Right atrium auricular region (tissue), 2 donors: ENCODE measurements around the gene POU6F2. TPM values are rescaled to one million over a fixed set of nuclear protein-coding genes. Genes with fewer than 3 reads are reported as not detected.
"Not testable (repeated sequence)": the region's sequence is repeated elsewhere in the genome, so short reads cannot be mapped to it uniquely, and the experiment has no call there.

Source experiments
- DNase-seq: peaks from one replicate; pipeline ENCODE4 v3.0.0-alpha.2; 2019; ENCODE audit warnings: low spot score
- H3K27ac ChIP-seq, 2 donors: fragments of 200-600 bp; sonication (generic); 1 replicate in 1 of 2; 2 replicates in 1 of 2; pipeline ENCODE4 v1.5.1; 2016 to 2019
- H3K27me3 ChIP-seq, 2 donors: fragments of 200-600 bp; sonication (generic); one replicate each; pipeline versions ENCODE4 v1.5.1 to v1.6.0; 2017 to 2019
- H3K36me3 ChIP-seq: fragments of 200-600 bp; sonication (generic); one replicate; pipeline ENCODE4 v1.5.1; 2016
- H3K4me1 ChIP-seq, 2 donors: fragments of 200-600 bp; sonication (generic); one replicate each; pipeline versions ENCODE4 v1.5.1 to v1.6.0; 2017 to 2019
- H3K4me3 ChIP-seq, 2 donors: fragments of 200-600 bp; sonication (generic); 1 replicate in 1 of 2; 2 replicates in 1 of 2; pipeline ENCODE4 v1.5.1; 2017 to 2019; ENCODE audit warnings: mild to moderate bottlenecking in 1 of 2, moderate library complexity in 1 of 2
- H3K9me3 ChIP-seq, 2 donors: fragments of 200-600 bp; sonication (generic); one replicate each; pipeline ENCODE4 v1.5.1; 2019
- total RNA-seq, 2 donors: library from RNA; depleted of rRNA; stranded (reverse); fragments of >200 nt; gene quantifications; one replicate each; pipeline ENCODE4 v1.1.0, GENCODE V29; 2016
- TF ChIP-seq, protein P1 (sequence below), 2 donors: fragments of 200-600 bp; sonication (generic); IDR thresholded peaks; one replicate each; pipeline ENCODE4 v1.5.1; 2019; ENCODE audit warnings: antibody characterized with exemption in 2 of 2

The POU6F2 gene
- total RNA-seq, 2 donors from 2014 or later: 0.85 to 1.5 TPM

DNA sequence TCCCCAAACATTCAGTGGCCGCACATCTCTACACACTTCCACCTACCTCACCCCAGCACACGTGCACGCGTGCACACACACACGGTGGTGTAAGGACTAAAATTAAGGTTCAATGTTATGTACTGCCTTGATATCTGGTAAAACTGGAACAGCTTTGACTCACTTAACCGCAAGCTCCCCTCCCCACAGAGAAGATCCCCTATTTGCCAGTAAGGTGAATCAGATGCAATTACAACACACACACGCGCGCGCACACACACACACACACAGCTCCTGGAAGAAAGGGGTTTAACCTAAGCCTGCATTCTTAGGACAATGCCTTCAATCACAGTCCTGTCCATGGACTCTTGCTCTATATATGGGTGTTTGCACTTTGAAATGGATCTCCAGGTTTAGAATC, 43.2 kb upstream of the POU6F2 start:
- H3K4me3 ChIP-seq: no peak overlapping the region
- H3K4me1 ChIP-seq: no peaks in the 10 kb centered on the region
- no peaks in the 10 kb centered on the region for H3K27me3 ChIP-seq
- TF ChIP-seq, protein P1, sequence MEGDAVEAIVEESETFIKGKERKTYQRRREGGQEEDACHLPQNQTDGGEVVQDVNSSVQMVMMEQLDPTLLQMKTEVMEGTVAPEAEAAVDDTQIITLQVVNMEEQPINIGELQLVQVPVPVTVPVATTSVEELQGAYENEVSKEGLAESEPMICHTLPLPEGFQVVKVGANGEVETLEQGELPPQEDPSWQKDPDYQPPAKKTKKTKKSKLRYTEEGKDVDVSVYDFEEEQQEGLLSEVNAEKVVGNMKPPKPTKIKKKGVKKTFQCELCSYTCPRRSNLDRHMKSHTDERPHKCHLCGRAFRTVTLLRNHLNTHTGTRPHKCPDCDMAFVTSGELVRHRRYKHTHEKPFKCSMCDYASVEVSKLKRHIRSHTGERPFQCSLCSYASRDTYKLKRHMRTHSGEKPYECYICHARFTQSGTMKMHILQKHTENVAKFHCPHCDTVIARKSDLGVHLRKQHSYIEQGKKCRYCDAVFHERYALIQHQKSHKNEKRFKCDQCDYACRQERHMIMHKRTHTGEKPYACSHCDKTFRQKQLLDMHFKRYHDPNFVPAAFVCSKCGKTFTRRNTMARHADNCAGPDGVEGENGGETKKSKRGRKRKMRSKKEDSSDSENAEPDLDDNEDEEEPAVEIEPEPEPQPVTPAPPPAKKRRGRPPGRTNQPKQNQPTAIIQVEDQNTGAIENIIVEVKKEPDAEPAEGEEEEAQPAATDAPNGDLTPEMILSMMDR (IDR thresholded peaks at IDR 0.05): no peak
- DNase-seq: no peak
- no peaks in the 10 kb centered on the region for H3K9me3 ChIP-seq
- H3K36me3 ChIP-seq: no peaks in the 10 kb centered on the region
- no peak overlapping the region for H3K27ac ChIP-seq

DNA sequence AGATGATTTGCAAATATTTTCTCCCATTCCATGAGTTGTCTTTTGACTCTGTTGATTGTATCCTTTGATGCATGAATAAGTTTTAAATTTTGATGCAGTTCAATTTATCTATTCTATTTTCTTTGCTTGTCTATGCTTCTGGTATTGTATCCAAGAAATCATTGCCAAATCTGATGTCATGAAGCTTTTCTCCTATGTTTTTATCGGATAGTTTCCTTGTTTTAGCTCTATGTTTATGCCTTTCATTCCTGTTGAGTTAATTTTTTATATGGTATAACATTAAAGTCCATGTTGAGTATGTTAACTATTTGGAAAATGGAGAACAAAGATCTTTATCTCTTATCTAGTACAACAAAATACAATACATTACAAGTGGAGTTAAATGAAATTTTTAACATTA, 41.1 kb upstream of the POU6F2 start:
- DNase-seq: no peak
- H3K27ac ChIP-seq: no peak overlapping the region
- H3K36me3 ChIP-seq: no peaks in the 10 kb centered on the region
- no peak overlapping the region for H3K4me3 ChIP-seq
- no peaks in the 10 kb centered on the region for H3K9me3 ChIP-seq
- no peaks in the 10 kb centered on the region for H3K27me3 ChIP-seq
- H3K4me1 ChIP-seq: no peaks in the 10 kb centered on the region
- TF ChIP-seq, protein P1 (IDR thresholded peaks at IDR 0.05): no peak

DNA sequence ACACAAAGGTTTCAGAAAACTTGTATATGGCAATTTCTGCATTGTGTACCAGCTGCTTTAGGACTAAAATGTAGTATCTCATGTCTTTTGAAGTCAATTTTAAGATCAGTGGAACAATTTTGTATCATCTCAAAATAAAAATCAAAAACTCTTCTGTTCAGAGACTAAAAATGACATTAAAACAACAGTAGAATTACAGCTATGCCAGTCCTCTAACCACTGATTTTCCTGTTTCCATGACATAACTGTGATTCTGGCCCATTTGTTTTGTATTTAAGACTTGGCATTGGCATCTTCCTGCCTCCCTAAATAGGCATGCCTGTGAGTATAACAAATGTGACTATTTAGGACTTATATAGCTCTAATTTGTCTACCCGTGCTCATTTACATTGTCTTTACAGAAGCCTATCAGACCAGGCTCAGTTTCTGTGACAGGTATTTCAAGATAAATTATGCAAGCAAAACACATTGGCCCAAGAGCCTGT, 39.7 kb upstream of the POU6F2 start:
- H3K4me1 ChIP-seq: no peaks in the 10 kb centered on the region
- no peaks in the 10 kb centered on the region for H3K36me3 ChIP-seq
- DNase-seq: no peak
- H3K9me3 ChIP-seq: no peaks in the 10 kb centered on the region
- no peaks in the 10 kb centered on the region for H3K27me3 ChIP-seq
- no peak overlapping the region for H3K27ac ChIP-seq
- H3K4me3 ChIP-seq: no peak overlapping the region
- TF ChIP-seq, protein P1 (IDR thresholded peaks at IDR 0.05): no peak

DNA sequence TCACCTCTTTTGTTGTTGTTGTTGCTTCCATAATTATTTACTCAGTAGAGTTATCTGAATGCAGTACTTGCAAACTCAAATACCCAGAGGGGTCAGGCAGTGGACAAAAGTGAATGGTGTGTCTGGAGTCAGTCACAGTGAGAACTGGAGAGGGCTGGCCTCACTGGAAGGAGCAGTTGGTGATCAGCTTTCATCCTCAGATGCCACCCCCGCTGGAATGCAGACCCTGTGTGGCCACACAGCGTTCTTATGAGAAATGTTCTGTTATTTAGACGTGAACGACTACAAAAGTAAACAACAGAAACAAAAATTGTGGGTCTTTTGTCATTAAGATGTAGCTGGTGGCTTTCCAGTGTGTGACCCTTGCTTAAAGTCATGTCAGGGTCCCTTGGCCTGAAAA, 39.1 kb upstream of the POU6F2 start:
- Histone ChIP-seq H3K4me3 (no peak overlapping the region), H3K9me3 (no peaks in the 10 kb centered on the region), H3K27ac (no peak overlapping the region), H3K36me3 (no peaks in the 10 kb centered on the region), H3K4me1 (no peaks in the 10 kb centered on the region), H3K27me3 (no peaks in the 10 kb centered on the region)
- TF ChIP-seq, protein P1 (IDR thresholded peaks at IDR 0.05): no peak
- no peak for DNase-seq

DNA sequence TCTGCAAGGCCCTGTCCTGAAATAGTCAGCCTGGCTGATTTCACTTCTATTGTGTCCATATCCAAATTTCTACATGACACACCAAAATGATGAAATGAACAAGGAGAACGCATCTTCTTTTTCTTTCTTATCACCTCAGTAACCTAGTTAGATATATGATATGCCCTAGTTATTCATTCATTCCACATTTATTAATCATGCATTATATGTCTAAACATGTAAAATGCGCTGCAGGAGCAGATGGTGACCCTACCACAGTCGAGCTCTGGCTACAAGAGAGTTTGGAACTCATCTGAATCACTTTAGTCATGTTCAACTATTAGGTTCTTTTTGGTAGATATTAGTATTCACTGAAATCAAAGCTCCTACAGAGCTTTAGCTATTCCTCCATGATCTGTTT, 36.9 kb upstream of the POU6F2 start:
- H3K36me3 ChIP-seq: no peaks in the 10 kb centered on the region
- DNase-seq: no peak
- no peaks in the 10 kb centered on the region for H3K4me1 ChIP-seq
- no peak overlapping the region for H3K4me3 ChIP-seq
- H3K27ac ChIP-seq: no peak overlapping the region
- H3K9me3 ChIP-seq: no peaks in the 10 kb centered on the region
- TF ChIP-seq, protein P1 (IDR thresholded peaks at IDR 0.05): no peak
- H3K27me3 ChIP-seq: no peaks in the 10 kb centered on the region

DNA sequence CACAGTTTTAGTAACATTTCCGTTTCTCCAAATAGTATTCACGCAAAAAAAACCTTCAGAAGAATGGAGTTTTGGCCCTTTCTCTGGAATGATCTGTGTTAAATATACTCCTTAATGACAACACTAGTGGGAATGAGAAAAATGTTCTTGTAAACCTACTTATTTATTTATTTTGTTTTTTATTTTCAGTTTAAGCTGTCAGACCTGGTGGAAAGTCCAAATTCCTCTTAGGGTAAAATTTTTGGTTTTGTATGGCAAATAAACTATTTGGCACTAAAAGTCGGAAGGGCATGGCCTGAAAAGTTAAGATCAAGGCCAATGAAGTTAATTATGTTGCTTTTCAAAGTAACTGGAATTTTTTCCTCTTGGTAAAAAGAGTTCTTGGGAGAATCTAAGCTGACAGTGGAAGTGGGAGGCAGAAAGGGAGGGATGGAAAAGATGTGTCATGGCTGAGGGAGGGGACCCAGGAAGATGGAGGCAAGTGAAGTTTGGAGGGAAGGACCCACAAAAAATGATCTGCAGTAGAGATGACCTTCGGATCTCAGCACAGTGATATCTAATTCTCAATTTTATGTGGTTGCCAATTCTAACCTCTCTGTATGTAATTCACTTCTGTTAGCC, 35.2 kb upstream of the POU6F2 start:
- H3K27me3 ChIP-seq: no peaks in the 10 kb centered on the region
- TF ChIP-seq, protein P1 (IDR thresholded peaks at IDR 0.05): no peak
- H3K9me3 ChIP-seq: no peaks in the 10 kb centered on the region
- H3K27ac ChIP-seq: no peak overlapping the region
- H3K4me1 ChIP-seq: no peaks in the 10 kb centered on the region
- H3K4me3 ChIP-seq: no peak overlapping the region
- no peak for DNase-seq
- no peaks in the 10 kb centered on the region for H3K36me3 ChIP-seq

DNA sequence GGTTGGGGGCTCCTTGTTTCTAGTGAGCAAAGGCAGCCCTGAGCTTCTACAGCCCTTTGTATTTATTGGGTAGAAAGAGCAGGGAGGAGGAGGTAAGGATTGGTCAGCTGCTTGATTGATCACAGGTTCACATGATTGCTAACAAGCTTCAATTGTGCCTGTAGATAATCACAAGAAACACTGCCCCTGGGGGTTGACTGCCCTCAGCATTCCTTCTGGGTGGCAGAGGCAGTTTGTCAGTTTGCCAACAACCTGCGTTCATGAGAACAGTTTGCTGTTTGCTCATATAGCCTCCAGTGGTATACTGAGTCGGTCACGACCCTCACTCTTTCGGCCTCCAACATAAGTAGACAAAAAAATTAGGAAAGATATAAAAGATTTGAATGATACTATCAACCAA, 30.2 kb upstream of the POU6F2 start:
- not testable (repeated sequence) for H3K4me1 ChIP-seq, DNase-seq, H3K27me3 ChIP-seq, H3K9me3 ChIP-seq, H3K4me3 ChIP-seq, H3K36me3 ChIP-seq, H3K27ac ChIP-seq
